GM10847 (cell line): Measurements from ENCODE around the gene DMWD.

Experiments used
- POLR2A ChIP-seq: IDR thresholded peaks from 2 replicates; pipeline ENCODE4 v1.6.1; 2011; ENCODE audit not compliant: insufficient read length; ENCODE audit errors: extremely low read depth

DMWD gene

DNA sequence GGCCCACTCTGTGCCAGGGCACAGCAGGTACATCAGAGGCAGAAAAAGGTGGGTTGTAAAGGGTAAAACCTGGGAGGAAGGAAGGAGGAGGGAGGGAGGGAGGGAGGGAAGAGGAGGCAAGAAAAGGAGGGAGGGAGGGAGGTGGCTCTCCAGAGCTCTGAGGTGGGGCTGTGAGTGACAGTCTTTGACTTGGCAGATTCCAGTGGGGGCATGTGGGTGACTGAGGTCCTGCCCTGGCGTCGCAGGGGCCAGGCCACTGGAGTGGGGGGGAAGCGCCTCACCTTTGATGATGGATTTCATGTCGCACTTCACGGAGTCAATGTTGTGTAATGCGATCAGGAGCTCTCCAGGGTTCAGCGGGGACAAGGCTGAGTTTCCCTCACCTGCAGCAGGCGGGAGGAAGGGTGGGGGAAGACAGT, 28.5 kb upstream of the DMWD start:
- TF ChIP-seq POLR2A = no peak

DNA sequence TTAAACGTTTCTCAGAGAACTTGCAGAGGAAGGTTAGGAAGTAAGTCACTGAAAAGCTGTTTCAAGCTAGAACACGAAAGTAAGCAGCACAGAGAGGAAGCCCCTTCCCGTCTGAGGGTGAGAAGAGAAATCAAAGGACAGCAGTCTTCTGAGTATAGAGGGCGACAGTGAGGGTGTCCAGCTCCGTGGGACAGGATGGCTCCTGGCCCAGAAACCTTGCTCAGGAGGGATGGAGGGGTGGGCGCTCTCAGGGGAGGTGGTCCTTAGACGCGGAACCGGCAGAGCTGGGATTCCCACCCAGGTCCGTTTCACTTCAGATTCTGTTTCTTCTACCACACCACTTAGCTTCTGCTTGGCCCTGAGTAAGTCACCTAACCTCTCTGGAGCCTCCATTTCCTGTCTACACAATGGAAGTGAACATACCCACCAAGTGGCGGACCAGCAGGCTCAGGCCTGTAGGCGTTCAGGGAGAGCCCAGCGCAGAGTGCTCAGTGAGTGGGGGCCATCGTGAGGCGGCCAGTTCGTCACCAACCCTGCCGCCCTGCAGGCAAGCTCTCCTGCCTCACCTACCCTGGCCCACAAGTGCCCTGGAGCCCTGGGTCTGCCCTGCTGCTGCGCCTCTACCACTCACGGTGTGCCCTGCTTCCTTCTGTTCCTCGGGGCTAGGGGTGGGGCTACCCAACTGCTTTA, 27.9 kb upstream of the DMWD start:
- TF ChIP-seq POLR2A = no peak

DNA sequence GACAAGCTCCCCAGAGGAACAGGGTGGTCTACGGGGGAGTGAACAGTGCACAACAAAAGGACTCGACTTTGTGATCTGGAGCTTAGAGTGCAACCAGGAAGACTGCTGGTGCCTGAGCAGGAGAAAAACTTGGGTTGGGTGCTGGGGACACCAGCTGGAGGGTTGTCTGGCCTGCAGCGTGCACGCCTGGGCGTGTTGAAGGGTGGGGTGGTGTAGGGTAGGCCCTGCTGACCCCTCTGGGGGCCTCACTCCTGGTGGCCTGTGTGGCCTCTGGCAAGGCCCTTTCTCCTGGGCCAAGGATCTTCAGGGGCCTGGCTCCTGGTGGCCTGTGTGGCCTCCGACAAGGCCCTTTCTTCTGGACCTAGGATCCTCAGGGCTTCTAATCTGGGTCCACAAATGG, 27.1 kb upstream of the DMWD start:
- no peak for TF ChIP-seq POLR2A

DNA sequence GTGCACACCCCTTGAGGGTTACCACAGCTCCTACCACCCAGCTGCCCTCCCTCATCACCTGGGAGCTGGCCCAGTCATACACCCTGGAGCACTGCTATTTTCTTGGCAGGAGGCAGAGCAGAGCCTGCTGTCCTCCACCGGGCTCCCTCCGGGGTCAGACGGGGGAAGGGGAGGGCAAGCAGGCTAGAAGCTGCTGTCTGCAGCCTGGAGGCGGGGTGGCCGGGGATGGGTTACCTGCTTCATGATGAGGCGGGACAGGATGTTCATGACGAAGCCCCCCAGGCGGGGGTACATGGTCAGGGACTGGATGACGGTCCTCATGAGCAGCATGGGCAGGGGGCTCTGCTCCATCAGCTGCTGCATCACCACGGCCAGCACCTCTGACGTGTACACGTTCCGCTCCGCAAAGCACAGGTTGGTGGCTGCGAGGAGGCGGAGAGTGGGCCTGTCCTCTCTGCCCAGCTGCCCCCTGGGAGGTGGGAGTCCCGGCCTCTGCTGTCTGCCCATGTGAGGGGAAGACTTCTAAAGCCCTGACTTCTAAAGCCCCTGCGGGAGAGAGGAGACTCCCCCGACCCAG, 25.2 kb upstream of the DMWD start:
- no peak for TF ChIP-seq POLR2A

GRCh38 chr19:45817010-45817724, 24.5 kb upstream of the DMWD start:
- no peak for TF ChIP-seq POLR2A

GRCh38 chr19:45816236-45817009, 23.8 kb upstream of the DMWD start:
- no peak for TF ChIP-seq POLR2A

- no peak for TF ChIP-seq POLR2A
Observed at GRCh38 chr19:45815481-45816216, 23.0 kb upstream of the DMWD start.

- no peak for TF ChIP-seq POLR2A
Observed at GRCh38 chr19:45814851-45815480, 22.3 kb upstream of the DMWD start, which contains the start of gene RSPH6A. RSPH6A (minus strand) TSS chr19:45815308; CDS start chr19:45815176, 132 bp downstream.

GRCh38 chr19:45814166-45814780, 21.6 kb upstream of the DMWD start:
- TF ChIP-seq POLR2A = no peak

- no peak for TF ChIP-seq POLR2A
Observed at GRCh38 chr19:45812297-45812696, 19.7 kb upstream of the DMWD start.

DNA sequence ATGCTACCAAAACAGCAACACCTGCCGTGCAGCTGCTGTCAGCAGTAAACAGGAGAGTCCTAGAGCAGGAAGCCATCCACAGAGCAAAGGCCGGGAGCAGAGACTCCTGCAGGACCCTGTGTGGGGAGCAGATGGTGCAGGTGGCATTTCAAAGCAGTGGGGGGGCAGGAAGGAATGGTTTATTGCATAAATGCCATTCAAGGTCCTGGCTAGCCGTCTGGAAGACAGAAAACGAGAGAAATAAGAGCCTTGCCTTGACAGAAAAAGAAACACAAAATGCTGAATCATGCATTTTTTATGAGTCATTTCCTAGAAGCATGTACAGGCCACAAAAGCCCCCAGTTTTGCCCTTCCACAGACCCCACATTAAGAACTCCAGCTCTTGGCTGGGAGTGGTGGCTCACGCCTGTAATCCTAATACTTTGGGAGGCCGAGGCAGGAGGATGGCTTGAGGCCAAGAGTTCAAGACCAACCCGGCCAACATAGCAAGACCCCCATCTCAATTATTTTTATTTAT, 17.1 kb upstream of the DMWD start:
- TF ChIP-seq POLR2A = no peak

- no peak for TF ChIP-seq POLR2A
Observed at GRCh38 chr19:45805719-45806118, 13.1 kb upstream of the DMWD start.

GRCh38 chr19:45804959-45805230, 12.2 kb upstream of the DMWD start:
- no peak for TF ChIP-seq POLR2A
